GM12891 (cell line): ENCODE measurements around the gene DEPP1.

ENCODE experiments used
- PAX5 ChIP-seq: IDR thresholded peaks from 2 replicates; pipeline ENCODE4 v1.6.1; 2011; ENCODE audit warnings: low read length, moderate library complexity, mild to moderate bottlenecking; ENCODE audit not compliant: insufficient read depth, severe bottlenecking
- POLR2A ChIP-seq: IDR thresholded peaks from 2 replicates; pipeline ENCODE4 v1.6.1; 2011; ENCODE audit warnings: low read depth, low read length, control low read depth
- POLR2AphosphoS5 ChIP-seq: IDR thresholded peaks from 2 replicates; pipeline ENCODE4 v1.6.1; 2011; ENCODE audit warnings: low read depth, low read length, control low read depth
- SPI1 ChIP-seq: IDR thresholded peaks from 2 replicates; pipeline ENCODE4 v1.6.1; 2011; ENCODE audit warnings: low read depth, low read length, control low read depth
- TAF1 ChIP-seq: IDR thresholded peaks from 2 replicates; pipeline ENCODE4 v1.6.1; 2011; ENCODE audit warnings: low read depth, low read length, control low read depth

GRCh38 chr10:45008524-45009161, 30.0 kb upstream of the DEPP1 start:
- no peak for TF ChIP-seq POLR2AphosphoS5
- TF ChIP-seq SPI1: no peak
- TF ChIP-seq POLR2A: no peak
- TF ChIP-seq TAF1: no peak
- TF ChIP-seq PAX5: no peak
